HG03575 (cell line): ENCODE measurements around the gene NIT2.
"Not testable (repeated sequence)": the region's sequence is repeated elsewhere in the genome, so short reads cannot be mapped to it uniquely, and the experiment has no call there.

Source experiments
- ATAC-seq: cut with Tn5 transposase; IDR thresholded peaks from one replicate; pipeline ENCODE4 v1.9.1; 2021; ENCODE audit not compliant: unreplicated experiment, insufficient number of reproducible peaks, low FRiP score; ENCODE audit errors: extremely low read depth

Gene NIT2, protein sequence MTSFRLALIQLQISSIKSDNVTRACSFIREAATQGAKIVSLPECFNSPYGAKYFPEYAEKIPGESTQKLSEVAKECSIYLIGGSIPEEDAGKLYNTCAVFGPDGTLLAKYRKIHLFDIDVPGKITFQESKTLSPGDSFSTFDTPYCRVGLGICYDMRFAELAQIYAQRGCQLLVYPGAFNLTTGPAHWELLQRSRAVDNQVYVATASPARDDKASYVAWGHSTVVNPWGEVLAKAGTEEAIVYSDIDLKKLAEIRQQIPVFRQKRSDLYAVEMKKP

GRCh38 chr3:100334488-100335351 lies at the start of gene NIT2:
Gene NIT2, plus strand, starts transcription at chr3:100334757. Its CDS starts 35 bp downstream, at chr3:100334792.
- ATAC-seq, result peak; percentile 57

DNA sequence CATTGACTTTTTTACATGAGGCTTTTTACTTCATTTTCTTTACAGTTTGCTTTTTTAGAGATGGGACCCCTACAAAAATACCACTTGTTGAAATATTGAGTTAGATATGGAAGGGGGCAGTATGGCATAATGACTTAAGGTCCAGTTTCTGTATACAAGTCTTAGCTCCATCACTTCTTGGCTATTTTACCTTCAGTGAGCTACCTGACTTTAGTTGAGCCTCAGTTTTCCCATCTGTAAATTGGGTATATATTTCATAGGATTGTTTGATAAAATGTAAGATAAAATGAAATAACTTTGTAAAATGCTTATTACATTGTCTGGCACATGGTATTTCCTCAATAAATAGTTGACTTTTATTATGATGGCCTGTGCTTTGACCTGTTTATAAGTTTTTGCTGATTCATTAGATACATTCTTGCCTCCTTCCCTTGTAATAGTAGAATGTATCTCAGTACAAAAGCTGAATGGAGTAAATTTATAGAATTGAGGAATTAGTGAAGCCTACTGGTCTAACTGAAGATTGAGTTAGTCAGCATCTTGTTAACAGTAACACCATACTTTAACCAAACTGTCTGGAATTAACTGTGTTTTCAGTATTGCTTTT lies 46.2 kb upstream of the NIT2 start:
- no peak for ATAC-seq

DNA sequence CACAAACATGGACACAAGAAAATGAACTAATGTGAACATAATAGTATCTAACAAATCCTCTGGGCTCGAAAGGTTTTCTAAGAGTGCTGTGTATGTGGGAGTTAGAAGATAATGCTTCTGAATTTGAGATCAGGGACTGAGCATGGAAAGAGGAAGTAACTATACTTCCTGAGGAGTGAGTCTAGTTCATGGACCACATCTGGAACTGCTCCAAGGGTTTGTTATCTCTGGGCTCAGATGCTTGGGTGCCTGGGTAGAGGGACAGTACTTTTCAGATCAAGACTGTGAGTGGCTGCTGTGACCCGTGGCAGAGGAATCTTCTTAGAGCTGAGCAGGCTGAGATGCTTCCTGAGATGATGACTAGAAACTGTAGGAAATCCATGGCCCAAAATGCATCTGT lies 45.2 kb upstream of the NIT2 start:
- ATAC-seq, result no peak

- no peak for ATAC-seq
Observed at GRCh38 chr3:100295089-100295488, 39.5 kb upstream of the NIT2 start.

DNA sequence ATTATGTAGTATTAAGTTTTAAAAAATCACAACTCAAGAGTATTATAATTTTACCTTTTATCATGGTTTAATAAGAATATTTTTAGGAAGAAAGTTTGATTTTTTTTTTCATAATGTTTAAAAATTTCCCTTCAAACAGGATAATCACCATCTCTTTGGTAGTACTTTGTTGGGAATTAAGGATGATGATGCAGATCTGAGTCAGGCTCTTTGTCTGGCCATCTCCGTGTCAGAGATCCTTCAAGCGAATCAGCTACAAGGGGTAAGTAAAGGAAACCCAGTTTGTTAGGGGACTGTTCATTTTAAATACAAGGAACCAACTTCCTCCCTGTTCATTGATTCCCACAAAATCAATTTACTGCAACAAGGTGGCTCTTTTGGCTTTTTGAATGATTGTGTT lies 36.8 kb upstream of the NIT2 start:
- no peak for ATAC-seq

GRCh38 chr3:100299016-100299415 lies 35.5 kb upstream of the NIT2 start:
- no peak for ATAC-seq

- ATAC-seq, result no peak
Observed at GRCh38 chr3:100306695-100307094, 27.9 kb upstream of the NIT2 start.

- no peak for ATAC-seq
Observed at GRCh38 chr3:100310355-100310965, 24.1 kb upstream of the NIT2 start.

DNA sequence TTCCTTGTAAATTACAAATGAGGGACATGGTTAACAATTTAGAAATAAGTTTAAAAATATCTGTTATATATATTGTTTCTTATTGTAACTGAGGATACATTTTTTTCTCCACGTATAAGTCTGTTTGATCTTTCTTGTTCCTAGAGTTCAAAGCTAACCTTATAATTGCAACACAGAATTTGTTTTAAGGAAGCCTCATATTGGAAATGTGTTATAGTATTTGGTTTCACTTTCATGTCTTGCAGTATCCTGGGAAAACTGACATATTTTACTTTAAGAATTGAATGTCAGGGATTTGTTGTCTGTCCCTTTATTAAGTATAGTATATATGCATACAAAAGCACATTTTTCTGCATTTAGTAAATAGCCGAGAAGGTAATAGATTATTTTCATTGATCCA lies 23.5 kb upstream of the NIT2 start:
- no peak for ATAC-seq

GRCh38 chr3:100316641-100317069 lies 17.9 kb upstream of the NIT2 start:
- ATAC-seq, result no peak

GRCh38 chr3:100317912-100318311 lies 16.6 kb upstream of the NIT2 start:
- ATAC-seq, result no peak

DNA sequence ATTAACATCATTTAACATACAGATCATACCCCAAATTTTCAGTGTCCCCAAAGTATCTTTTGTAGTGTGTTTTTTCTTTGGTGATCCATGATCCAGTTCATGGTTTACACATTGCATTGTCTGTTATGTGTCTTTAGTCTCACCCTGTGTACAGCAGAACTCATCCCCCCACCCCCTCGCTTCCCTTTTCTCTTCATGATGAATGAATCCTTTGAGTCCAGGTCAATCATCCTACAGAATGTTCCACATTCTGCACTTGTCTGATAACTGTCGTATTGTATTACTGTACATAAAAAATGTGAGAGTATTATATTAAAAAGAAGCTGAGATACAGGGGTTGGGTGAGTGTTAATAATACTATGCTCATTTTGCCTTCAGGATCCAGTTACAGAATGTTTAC lies 14.6 kb upstream of the NIT2 start:
- no peak for ATAC-seq

DNA sequence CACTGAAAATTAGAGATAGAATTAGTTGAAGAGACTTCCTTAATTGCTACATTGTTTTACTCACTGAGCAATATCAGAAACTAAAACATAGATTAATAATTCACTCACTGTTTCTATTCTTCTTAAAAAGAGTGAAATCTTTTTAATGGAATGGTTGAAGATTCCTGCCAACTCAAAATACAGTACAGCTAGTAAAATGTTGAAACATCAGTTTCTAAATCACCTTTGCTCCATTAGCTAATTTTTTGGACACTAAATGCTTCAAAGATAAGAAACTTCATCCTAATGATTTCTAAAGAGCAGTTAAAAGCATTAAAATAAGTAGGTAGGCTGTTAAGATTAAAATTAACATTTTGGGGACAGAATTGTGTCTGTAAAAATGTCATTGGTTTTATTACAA lies 10.5 kb upstream of the NIT2 start:
- no peak for ATAC-seq

DNA sequence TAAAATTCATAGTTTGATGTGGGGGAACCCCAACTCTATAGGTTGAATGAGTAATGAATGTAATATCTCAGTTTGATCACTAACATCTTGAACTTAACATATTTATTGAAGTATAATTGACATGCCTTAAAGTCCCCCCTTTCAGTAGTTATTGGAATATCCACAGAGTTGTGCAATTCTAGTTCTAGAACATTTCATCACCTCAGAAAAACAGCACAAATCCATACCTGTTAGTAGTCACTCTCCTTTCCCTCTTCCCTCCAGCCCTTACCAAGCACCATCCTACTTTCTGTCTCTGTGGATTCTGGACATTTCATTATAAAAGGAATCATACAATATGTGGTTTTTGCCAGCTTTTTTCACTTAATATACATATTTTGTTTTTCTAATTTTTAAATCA lies 8.7 kb upstream of the NIT2 start:
- ATAC-seq, result no peak

DNA sequence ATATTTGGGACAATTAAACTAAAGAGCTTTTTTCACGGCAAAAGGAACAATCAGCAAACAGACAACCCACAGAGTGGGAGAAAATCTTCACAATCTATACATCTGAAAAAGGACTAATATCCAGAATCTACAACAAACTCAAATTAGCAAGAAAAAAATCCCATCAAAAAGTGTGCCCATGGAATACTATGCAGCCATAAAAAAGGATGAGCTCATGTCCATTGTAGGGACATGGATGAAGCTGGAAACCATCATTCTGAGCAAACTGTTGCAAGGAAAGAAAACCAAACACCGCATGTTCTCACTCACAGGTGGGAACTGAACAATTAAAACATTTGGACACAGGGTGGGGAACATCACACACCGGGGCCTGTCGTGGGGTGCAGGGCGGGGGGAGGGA lies 7.2 kb upstream of the NIT2 start:
- not testable (repeated sequence) for ATAC-seq

- no peak for ATAC-seq
Observed at GRCh38 chr3:100329800-100330489, 4.6 kb upstream of the NIT2 start.

DNA sequence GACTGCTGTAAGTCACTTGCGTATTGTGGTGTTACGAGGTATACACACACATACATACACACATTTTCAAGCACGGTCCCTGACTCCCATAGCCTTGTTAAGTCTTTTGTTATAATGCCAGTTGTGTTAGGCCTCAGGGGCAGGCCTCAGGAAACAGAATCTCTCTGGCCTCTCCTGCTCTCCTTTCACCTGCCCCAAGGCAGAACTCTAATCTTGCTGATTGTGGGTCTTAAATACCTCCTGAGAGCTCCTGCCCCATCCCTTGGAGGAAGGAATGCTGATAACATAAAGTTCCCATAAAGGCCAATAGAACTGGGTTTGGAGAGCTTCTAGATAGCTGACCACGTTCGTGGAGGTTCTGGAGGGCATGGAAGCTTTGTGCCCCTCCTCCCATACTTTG lies 3.9 kb upstream of the NIT2 start:
- ATAC-seq, result no peak

DNA sequence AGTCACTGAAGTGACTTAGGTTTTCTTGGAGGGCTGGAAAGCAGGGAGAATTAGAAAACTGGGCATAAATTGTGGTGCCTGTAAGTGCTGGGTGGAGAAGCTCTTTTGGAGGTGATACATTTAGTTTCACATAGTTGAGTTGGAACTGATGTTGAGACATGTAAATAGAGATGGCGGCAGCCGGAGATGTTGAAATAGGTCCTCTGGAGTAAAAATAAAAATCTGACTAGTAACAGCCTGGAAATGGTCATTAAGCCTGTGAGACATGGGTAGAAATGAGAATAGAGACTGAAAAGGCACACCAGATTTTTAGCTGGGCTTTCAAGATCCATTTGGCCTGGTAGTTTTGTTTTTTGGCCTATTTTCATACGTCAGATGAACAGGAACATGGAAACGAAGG lies 2.9 kb upstream of the NIT2 start:
- ATAC-seq, result no peak

DNA sequence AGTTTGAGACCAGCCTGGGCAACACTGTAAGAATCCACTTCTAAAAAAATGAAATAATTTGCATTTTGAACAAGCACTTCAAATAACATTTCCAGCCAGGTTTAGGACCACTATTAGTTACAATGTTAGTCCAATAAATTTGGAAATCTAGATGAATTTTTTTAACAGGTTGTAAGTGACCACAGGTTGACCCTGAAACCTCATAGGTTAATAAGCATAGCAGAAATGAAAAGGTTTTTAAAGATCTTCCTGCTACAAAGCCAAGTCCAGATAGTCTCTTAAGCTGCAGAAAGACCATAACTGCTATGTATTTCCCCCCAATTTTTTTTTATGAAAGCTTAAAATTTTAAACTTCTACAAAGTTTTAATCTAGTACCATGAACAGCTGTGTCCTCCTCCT lies 1.5 kb upstream of the NIT2 start:
- ATAC-seq, result no peak
